Measurements from ENCODE around the gene OVOL2. TPM values are rescaled to one million over a fixed set of nuclear protein-coding genes. Genes with fewer than 3 reads are reported as not detected.
"Not testable (repeated sequence)": the region's sequence is repeated elsewhere in the genome, so short reads cannot be mapped to it uniquely, and the experiment has no call there.

Gene OVOL2
- total RNA-seq, 3 donors from 2014 or later (not counting 1 experiment from before 2014, with no cell fraction given) = not detected

DNA sequence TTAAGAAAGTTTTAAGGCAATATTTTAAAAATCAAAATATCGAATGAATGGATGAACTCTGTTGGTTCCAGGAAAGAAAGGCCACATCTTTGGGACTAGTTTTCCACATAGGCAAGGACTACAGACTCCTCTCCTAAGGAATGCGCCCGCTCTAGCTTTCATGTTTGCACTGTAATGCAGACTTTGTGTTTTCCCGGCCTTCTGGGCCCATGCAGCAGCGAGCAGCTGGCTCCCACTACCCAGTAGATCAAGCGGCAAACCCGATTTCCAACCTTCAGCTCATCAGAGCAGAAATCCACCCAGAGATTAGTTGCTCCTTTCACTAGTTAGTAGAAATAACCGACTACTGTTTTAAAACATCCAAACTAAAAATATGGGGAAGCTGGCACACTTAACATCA, 27.7 kb downstream of the OVOL2 start:
- WGBS (ENCODE audit: insufficient coverage) = 90% methylated on average over 8 of the region's 8 CpGs
- TF ChIP-seq, protein P1, sequence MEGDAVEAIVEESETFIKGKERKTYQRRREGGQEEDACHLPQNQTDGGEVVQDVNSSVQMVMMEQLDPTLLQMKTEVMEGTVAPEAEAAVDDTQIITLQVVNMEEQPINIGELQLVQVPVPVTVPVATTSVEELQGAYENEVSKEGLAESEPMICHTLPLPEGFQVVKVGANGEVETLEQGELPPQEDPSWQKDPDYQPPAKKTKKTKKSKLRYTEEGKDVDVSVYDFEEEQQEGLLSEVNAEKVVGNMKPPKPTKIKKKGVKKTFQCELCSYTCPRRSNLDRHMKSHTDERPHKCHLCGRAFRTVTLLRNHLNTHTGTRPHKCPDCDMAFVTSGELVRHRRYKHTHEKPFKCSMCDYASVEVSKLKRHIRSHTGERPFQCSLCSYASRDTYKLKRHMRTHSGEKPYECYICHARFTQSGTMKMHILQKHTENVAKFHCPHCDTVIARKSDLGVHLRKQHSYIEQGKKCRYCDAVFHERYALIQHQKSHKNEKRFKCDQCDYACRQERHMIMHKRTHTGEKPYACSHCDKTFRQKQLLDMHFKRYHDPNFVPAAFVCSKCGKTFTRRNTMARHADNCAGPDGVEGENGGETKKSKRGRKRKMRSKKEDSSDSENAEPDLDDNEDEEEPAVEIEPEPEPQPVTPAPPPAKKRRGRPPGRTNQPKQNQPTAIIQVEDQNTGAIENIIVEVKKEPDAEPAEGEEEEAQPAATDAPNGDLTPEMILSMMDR (IDR thresholded peaks at IDR 0.05) = no peak

GRCh38 chr20:18027011-18027410, 30.7 kb downstream of the OVOL2 start:
- H3K27ac Mint-ChIP-seq; H3K27ac ChIP-seq (ENCODE audit: low read length); H3K9me3 ChIP-seq (ENCODE audit: control insufficient read depth, insufficient read depth, low read length); H3K27me3 Mint-ChIP-seq (ENCODE audit: low read depth in 2 of 2); ATAC-seq; H3K9me3 Mint-ChIP-seq; intact Hi-C loops (cut with micrococcal nuclease); H3K4me3 ChIP-seq (ENCODE audit: low read length); H3K4me1 ChIP-seq (ENCODE audit: control insufficient read depth, insufficient read depth, low read length); H3K27me3 ChIP-seq (ENCODE audit: control insufficient read depth, insufficient read depth, low read length); H3K36me3 ChIP-seq (ENCODE audit: control insufficient read depth, insufficient read depth, low read length); DNase-seq; H3K4me3 Mint-ChIP-seq; H3K36me3 Mint-ChIP-seq; H3K4me1 Mint-ChIP-seq: not testable (repeated sequence)
- WGBS (ENCODE audit: insufficient coverage) = 88% methylated on average over 7 of the region's 7 CpGs

More for the DNA sequence above, 27.7 kb downstream of the OVOL2 start:
- ATAC-seq = no peak
- Mint-ChIP-seq H3K4me3 (no peak overlapping the region), H3K36me3 (no peaks in the 10 kb centered on the region), H3K27ac (no peak overlapping the region), H3K4me1 (no peaks in the 10 kb centered on the region), H3K27me3 (ENCODE audit: low read depth in 2 of 2) (no peaks in the 10 kb centered on the region), H3K9me3 (no peaks in the 10 kb centered on the region)
- H3K4me1 ChIP-seq (ENCODE audit: control insufficient read depth, insufficient read depth, low read length) = no peaks in the 10 kb centered on the region
- no peaks in the 10 kb centered on the region for H3K27me3 ChIP-seq (ENCODE audit: control insufficient read depth, insufficient read depth, low read length)
- intact Hi-C loops (cut with micrococcal nuclease) = no loop called here
- no peak overlapping the region for H3K27ac ChIP-seq (ENCODE audit: low read length)
- no peaks in the 10 kb centered on the region for H3K36me3 ChIP-seq (ENCODE audit: control insufficient read depth, insufficient read depth, low read length)
- no peaks in the 10 kb centered on the region for H3K9me3 ChIP-seq (ENCODE audit: control insufficient read depth, insufficient read depth, low read length)
- no peak overlapping the region for H3K4me3 ChIP-seq (ENCODE audit: low read length)
- no peak for DNase-seq

- WGBS (ENCODE audit: insufficient coverage) = 84% methylated on average over 15 of the region's 15 CpGs
- Mint-ChIP-seq H3K4me1 (no peaks in the 10 kb centered on the region), H3K9me3 (no peaks in the 10 kb centered on the region), H3K36me3 (no peaks in the 10 kb centered on the region), H3K4me3 (no peak overlapping the region), H3K27me3 (ENCODE audit: low read depth in 2 of 2) (no peaks in the 10 kb centered on the region), H3K27ac (no peak overlapping the region)
- Histone ChIP-seq H3K4me1 (ENCODE audit: control insufficient read depth, insufficient read depth, low read length) (no peaks in the 10 kb centered on the region), H3K27me3 (ENCODE audit: control insufficient read depth, insufficient read depth, low read length) (no peaks in the 10 kb centered on the region), H3K36me3 (ENCODE audit: control insufficient read depth, insufficient read depth, low read length) (no peaks in the 10 kb centered on the region), H3K9me3 (ENCODE audit: control insufficient read depth, insufficient read depth, low read length) (no peaks in the 10 kb centered on the region), H3K27ac (ENCODE audit: low read length) (no peak overlapping the region), H3K4me3 (ENCODE audit: low read length) (no peak overlapping the region)
- intact Hi-C loops (cut with micrococcal nuclease) = no loop called here
- ATAC-seq (no peak), DNase-seq (no peak)
- TF ChIP-seq, protein P1 (IDR thresholded peaks at IDR 0.05) = no peak
Measured at GRCh38 chr20:18024606-18025127, 33.0 kb downstream of the OVOL2 start.

DNA sequence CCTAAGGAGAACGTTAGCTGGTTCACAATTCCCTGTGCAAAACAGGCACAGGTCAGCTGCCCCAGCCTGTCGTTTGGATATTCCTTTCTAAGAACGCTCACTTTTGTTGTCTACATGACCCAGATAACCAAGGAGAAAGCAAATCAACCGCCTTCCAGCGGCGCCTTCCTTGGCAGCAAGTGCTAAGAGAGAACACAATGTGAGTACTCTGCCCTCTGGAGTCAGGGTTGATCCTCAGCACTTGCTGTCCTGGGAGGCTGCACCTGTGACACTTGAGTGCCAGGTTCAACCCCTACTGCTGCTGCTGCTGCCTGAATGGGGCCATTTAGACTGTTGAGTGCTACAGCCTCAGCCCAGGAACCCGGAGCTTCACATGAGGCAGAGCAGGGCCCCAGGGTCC, 36.8 kb downstream of the OVOL2 start:
- Histone ChIP-seq H3K27ac (ENCODE audit: low read length) (no peak overlapping the region), H3K9me3 (ENCODE audit: control insufficient read depth, insufficient read depth, low read length) (no peaks in the 10 kb centered on the region), H3K4me1 (ENCODE audit: control insufficient read depth, insufficient read depth, low read length) (no peaks in the 10 kb centered on the region), H3K36me3 (ENCODE audit: control insufficient read depth, insufficient read depth, low read length) (no peaks in the 10 kb centered on the region), H3K4me3 (ENCODE audit: low read length) (no peak overlapping the region), H3K27me3 (ENCODE audit: control insufficient read depth, insufficient read depth, low read length) (no peaks in the 10 kb centered on the region)
- WGBS (ENCODE audit: insufficient coverage) = 92% methylated on average over 7 of the region's 7 CpGs
- TF ChIP-seq, protein P1 (IDR thresholded peaks at IDR 0.05) = no peak
- no peak for ATAC-seq
- no peak for DNase-seq
- Mint-ChIP-seq H3K27me3 (ENCODE audit: low read depth in 2 of 2) (no peaks in the 10 kb centered on the region), H3K36me3 (no peaks in the 10 kb centered on the region), H3K9me3 (no peaks in the 10 kb centered on the region), H3K4me3 (no peak overlapping the region), H3K27ac (no peak overlapping the region), H3K4me1 (no peaks in the 10 kb centered on the region)
- intact Hi-C loops (cut with micrococcal nuclease) = no loop called here
